IPS DF 19.7 (cell line): ENCODE results near the gene EFCAB8.
"Not testable (repeated sequence)": the region's sequence is repeated elsewhere in the genome, so short reads cannot be mapped to it uniquely, and the experiment has no call there.

Experiments
- DNase-seq: peaks from one replicate; pipeline ENCODE4 v3.0.0-alpha.2; 2013; ENCODE audit warnings: low read depth, low spot score

The EFCAB8 gene

GRCh38 chr20:32971703-32972161, 113.0 kb downstream of the EFCAB8 start:
- no peak for DNase-seq

DNA sequence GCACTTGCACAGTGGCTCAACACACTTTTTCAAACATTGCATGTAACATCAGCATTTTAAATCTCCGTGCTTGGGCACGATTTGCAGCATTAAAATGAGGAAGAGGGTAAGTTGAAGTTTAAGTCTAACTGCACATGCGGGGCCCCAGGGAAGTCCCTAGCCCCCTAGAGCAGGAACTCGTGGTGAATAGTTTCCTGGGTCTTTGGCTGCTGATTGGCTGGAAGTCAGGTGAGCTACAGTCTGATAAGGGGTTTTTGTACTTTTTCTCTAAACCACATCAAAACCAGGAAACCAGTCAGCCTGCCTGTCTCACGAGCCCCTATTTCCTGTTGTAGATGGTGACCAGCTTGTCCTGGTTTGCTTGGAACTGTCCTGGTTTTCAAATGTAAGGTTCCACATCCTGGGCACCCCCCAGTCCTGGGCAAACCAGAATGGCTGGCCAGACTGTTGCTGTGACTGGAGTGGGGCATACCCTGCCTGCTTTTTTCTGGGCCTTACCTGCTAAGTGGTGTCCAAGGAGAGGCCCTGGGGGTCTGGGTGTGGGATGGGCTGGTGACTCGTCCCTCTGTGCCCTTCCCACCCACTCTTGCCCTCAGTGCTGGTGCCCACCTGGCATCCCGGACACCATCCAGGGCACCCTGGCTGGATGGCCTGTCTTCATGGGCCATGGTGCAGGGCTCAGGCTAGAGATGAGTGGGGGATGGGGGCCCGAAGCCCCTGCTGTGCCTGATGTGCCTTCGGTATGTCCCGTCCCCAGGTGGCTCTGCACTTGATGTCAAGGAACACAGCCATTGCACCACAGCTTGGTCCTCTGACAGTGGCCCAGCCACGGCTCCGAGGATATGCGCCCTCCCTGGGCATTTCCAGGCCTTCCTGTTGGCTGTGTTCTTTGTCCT, 113.7 kb downstream of the EFCAB8 start:
- DNase-seq, result no peak

GRCh38 chr20:32973077-32973717, 114.5 kb downstream of the EFCAB8 start:
- no peak for DNase-seq

DNA sequence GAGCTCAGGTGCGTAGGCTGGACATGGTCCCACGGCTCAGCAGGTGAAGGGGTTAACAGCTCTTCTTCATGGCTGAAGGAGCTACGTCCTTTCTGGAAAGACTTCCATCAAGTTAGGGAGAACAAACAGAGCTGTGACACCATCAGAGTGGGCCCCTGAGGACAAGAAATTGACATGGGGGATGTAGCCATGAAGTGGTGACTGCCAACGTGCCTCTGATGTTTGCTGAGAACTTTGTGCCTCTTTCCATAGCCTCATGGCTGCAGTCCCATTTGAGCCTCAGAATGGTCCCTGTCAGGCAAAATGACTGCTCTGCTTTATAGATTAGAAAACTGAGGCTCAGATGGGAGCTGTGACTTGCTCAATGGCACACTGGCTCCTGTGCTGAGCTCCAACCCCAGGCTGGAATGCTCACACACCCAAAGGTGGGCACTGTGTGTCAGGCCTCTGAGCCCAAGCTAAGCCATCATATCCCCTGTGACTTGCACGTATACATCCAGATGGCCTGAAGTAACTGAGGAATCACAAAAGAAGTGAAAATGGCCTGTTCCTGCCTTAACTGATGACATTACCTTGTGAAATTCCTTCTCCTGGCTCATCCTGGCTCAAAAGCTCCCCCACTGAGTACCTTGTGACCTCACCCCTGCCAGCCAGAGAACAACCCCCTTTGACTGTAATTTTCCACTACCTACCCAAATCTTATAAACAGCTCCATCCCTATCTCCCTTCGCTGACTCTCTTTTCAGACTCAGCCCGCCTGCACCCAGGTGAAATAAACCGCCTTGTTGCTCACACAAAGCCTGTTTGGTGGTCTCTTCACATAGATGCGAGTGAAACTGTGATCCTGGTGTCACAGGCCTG, 115.7 kb downstream of the EFCAB8 start:
- not testable (repeated sequence) for DNase-seq

- not testable (repeated sequence) for DNase-seq
Observed at GRCh38 chr20:32975121-32975520, 116.4 kb downstream of the EFCAB8 start.

- no peak for DNase-seq
Observed at GRCh38 chr20:32975698-32976674, 117.3 kb downstream of the EFCAB8 start.

GRCh38 chr20:32976746-32977145, 118.0 kb downstream of the EFCAB8 start:
- DNase-seq, result no peak

- DNase-seq, result no peak
Observed at GRCh38 chr20:32977281-32978008, 118.7 kb downstream of the EFCAB8 start.

DNA sequence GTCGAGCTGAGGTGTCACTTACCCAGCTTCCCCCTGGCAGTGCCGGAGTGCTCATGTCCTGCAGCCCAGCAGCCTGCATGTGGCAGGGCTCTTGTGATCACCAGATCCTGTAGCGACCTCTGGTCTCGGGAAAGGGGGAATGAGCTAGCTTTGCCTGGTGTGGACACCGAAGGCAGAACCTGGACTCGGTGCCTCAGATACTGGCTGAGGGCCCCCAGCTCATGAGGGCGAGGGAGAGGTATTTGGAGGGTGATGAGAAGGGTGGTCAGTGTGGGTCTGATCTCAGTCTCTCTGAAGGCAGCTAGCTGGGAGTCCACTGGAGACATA, 119.2 kb downstream of the EFCAB8 start:
- no peak for DNase-seq

GRCh38 chr20:32979201-32979998, 120.7 kb downstream of the EFCAB8 start:
- DNase-seq, result no peak

DNA sequence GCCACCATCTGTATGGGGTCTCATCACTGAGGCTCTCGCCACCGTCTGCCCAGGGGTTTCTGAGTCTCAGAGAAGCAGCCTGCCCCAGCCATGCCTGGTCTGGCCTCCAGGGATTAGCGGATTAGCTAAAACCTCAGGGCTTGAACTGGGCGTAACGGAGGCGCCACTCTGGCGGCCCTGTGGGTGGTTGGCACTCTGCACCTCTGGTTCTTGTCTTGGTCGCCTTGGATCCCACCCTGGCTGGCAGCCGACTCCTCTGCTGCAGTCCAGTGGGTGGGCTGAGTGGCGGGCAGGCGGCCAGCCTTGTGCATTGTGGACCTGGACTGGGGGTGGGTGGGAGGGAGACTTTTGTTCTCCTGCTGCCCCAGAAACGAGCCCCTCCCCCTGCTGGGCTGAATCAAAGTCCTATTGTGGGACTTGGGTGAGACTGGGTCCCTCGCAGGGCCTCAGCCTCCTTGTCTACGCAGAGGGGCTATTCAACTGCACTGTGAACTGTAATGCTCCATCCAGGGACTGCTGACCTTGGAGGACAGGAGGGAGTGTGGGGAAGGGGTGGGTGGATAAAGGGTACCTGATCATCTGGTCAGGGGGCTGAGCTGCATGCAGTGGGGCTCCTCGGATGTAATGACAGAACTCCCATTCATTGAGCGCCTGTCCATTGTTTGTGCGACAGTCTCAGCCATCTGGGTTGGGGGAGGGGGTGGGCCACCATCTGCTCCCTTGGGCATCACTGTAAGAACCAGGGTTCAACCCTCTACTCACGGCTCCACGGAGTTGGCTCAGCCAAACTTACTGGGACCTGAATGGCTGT, 121.6 kb downstream of the EFCAB8 start:
- no peak for DNase-seq

- DNase-seq, result no peak
Observed at GRCh38 chr20:32980990-32981389, 122.3 kb downstream of the EFCAB8 start.

- no peak for DNase-seq
Observed at GRCh38 chr20:32982617-32983458, 124.1 kb downstream of the EFCAB8 start.

DNA sequence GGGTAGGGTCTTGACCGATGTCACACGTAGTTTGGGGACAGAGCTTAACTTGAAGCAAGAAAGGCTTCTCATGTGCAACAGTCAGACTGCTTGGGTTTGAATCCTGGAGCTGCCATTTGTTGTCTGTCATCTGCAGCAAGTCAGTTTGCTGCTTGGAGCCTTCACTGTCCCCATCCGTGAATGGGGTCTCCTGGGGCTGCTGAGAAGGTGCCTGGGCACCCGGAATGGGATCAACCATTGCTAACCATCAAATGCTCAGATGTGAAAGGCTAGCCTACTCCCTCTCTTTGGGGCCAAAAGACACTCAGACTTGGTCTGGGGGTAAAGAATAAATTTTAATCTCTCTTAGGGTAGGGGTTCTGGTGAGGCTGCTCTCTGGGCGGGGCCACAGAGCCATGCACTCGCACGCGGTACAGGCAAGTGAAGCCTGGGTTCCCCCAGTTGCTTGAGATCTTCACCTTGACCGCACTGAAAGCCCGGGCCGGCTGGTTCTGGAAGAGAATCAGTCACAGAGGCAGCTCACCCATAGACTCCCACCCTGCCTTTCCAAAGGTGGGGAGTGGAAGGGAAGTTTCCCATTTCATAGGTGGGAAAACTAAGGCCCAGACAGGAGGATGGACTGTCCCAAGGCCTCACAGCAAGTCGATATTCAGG, 124.9 kb downstream of the EFCAB8 start:
- no peak for DNase-seq

- no peak for DNase-seq
Observed at GRCh38 chr20:32984196-32984595, 125.5 kb downstream of the EFCAB8 start.

GRCh38 chr20:32984631-32985354, 126.1 kb downstream of the EFCAB8 start:
- DNase-seq, result no peak
